ENCODE results near the gene AGFG1. TPM values are rescaled to one million over a fixed set of nuclear protein-coding genes. Genes with fewer than 3 reads are reported as not detected.
"Not testable (repeated sequence)": the region's sequence is repeated elsewhere in the genome, so short reads cannot be mapped to it uniquely, and the experiment has no call there.

Gene AGFG1
- polyA plus RNA-seq, 4 donors, result 65.6 to 83.0 (median 72.3) TPM

DNA sequence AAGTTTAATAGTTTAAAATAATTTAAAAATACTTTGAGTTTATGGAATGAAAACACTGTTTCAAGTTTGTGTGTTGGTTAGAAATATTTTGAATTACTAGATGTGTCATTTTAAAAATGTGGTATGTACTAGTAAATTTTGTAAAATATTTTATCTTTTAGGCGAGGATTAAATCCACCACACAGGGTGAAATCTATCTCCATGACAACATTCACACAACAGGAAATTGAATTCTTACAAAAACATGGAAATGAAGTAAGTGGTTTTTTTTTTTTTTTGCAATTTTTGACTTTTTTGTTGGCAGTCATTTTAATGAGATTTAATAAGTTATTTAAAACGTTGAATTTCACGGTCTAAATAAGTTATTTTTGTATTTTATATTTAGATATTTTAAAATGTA, 19.4 kb downstream of the AGFG1 start:
- no peak for DNase-seq (ENCODE audit: low read depth in 4 of 4, low spot score in 2 of 4)

DNA sequence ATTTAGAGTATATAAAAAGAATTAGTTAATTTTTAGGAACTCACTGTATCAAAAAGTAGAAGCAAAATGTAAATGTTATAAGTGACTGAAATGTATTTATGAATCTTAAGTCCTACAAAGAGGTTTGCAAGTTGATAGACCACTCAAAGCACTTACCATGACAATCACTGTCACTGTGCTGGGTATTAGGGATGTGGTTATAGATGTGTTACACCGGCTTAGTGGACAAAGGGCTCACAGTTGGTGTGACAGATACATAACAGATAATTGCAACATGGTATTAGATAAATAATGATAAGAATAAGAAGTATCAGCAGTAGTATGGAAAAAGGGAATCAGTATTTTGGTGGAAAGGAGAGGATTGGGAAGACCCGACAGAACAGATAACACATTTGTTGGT, 21.6 kb downstream of the AGFG1 start:
- no peak for DNase-seq (ENCODE audit: low read depth in 4 of 4, low spot score in 2 of 4)

- no peak for DNase-seq (ENCODE audit: low read depth in 4 of 4, low spot score in 2 of 4)
Measured at GRCh38 chr2:227497158-227497557, 25.2 kb downstream of the AGFG1 start.

DNA sequence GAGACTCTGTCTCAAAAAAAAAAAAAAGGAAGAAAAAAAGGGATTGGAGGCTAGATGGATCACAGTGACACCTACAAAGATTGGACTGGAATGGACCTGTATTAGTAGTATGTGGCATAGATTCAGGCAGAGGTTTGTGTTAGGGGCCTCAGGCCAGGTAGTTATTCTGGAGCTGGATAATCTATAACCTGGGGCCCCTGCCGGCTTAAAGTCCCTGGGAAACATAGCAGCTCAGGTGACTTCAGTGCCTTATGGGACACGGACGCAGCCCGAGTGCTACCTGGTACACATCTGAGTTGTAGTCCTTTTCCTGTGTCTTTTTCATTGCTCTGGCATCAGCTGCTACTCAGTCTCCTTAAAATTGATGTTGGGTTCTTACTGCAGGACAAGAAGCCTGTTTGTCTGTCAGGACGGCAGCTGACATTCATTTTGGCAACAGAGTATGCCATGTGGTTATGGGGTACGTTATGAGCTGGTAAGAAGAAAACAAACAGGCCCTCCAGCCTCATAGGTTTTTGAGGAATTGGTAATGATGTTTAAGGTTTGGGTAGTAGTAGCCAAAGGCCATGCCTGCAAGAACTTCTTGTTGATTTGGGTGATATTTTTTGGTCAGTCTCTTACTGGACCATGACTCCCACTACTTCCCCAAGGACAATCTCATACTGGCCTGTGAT, 27.8 kb downstream of the AGFG1 start:
- no peak for DNase-seq (ENCODE audit: low read depth in 4 of 4, low spot score in 2 of 4)

- DNase-seq (ENCODE audit: low read depth in 4 of 4, low spot score in 2 of 4), result no peak
Measured at GRCh38 chr2:227500301-227500630, 28.3 kb downstream of the AGFG1 start.

- no peak for DNase-seq (ENCODE audit: low read depth in 4 of 4, low spot score in 2 of 4)
Measured at GRCh38 chr2:227503433-227504406, 31.8 kb downstream of the AGFG1 start.

DNA sequence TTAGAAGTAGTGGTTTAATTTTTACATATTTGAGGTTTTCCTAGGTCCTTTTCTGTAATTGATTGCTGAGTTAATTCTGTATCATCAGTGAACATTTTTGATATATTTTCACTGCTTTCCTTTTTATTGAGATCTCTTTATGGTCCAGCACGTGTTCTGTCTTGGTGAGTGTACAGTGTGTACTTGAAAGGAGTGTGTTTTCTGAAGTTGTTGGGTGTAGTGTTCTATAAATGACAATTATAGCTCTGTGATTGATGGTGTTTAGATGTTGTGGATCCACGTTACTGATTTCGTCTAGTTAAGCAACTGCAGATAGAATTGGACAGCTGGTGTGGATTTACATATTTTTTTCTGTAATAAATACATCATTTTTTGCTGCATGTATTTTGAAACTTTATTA, 32.7 kb downstream of the AGFG1 start:
- no peak for DNase-seq (ENCODE audit: low read depth in 4 of 4, low spot score in 2 of 4)

DNA sequence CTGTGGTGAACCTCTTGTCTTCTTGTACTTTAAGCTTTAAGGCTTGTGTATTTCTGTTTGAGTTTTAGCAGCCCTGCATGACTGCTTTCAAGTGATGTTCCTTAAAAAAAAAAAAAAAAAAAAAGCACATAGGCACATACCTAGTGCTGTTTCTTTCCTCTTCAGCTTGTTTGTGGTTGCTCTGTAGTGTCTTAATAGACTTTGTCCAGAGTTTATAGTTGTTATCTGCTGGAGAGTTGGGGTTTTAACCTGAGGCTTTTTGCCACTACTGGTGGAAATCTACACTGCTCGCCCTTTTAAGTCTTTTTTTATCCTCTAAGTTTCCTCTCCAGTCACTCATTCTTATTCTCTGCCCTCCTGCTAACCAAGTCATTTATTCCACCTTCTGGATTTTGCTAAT, 34.5 kb downstream of the AGFG1 start:
- no peak for DNase-seq (ENCODE audit: low read depth in 4 of 4, low spot score in 2 of 4)

DNA sequence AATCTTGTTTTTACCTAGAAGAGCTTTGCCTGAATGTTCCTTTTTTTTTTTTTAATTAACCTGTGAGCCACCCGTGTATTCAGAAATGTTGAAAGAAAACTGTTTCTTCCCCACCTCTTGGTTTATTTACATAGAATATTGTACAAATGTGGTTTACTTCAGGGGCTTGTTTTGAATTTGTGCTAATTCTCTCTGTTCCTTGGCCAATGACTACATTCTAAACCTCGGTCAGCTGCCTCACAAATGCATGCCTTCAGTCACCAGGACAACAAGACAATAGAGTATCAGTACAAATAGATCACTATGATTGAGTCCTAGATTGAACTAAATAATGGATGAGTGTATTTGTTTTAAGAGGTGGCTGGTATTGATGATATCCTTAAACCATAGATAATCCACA, 36.0 kb downstream of the AGFG1 start:
- DNase-seq (ENCODE audit: low read depth in 4 of 4, low spot score in 2 of 4), result no peak

DNA sequence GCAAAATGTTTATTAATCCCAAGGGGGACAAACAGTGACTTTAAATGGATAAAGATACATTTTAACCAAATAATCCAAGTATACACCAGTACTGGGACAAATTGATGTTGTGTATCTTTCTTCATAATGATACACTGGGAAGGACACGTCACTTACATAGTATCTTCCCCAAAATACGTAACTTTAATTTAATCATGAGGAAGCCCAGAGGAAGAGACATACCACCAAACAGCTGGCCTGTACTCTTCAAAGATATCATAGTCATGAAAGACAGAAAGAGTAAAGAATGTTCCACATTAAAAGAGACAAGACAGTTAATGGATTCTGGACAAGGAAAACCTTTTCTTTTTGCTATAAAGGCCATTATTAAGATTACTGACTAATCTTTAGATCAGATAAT, 37.1 kb downstream of the AGFG1 start:
- DNase-seq (ENCODE audit: low read depth in 4 of 4, low spot score in 2 of 4), result no peak

DNA sequence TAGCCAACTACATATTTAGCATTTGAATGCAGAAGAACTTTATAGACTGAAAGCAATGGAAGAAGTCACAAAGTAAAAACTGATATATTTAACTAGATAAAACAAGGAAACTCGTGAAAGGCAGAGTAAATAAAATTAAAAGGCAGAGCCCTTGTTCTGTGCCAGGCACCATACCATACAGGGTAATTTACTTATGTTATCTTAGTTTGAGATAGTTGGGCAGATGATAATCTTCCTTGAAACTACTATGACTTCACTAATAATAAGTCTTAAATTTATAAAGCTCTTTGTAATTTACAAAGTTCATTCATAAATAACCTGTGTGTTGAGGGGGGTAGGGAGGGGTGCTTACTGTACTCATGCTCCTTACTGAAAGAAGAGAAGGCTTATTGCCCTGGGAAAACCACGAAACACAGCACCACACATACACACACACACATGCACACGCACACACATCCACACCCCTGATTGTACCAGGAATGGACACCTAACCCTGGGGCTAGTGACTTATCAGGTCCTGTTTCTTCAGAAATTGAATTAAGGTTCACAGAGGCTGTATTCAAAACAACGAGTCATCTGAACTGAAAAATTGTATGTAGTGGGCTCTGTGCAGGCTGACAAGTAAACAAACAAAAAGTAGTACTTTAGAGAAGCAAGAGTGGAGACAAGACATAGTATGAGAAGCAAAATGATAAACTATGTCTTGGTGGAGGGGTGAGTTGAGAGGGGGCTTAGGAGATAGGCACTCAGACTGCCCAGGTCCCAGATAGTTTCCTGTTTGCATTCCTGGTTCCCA, 38.1 kb downstream of the AGFG1 start:
- DNase-seq (ENCODE audit: low read depth in 4 of 4, low spot score in 2 of 4), result no peak

GRCh38 chr2:227510620-227510958, 38.6 kb downstream of the AGFG1 start:
- no peak for DNase-seq (ENCODE audit: low read depth in 4 of 4, low spot score in 2 of 4)

GRCh38 chr2:227511239-227511930, 39.4 kb downstream of the AGFG1 start:
- no peak for DNase-seq (ENCODE audit: low read depth in 4 of 4, low spot score in 2 of 4)

DNA sequence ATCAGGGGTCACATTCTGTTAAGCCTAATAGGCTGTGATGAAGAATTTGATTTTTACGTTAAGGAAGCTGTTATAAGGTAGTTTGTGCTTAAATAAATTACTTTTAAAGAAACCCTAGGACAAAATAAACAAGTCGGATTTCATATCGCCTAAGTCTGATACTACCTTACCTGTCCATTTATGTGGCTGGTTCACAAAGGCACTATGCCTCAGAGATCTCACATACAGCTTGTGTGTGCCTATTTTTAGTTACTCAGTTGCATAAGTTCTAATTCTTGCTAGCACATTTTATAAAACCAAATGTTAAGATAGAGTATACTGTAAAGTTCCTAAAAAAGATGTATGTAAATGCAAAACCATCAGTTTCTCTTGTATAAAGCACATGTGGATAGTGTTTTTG, 40.0 kb downstream of the AGFG1 start:
- no peak for DNase-seq (ENCODE audit: low read depth in 4 of 4, low spot score in 2 of 4)

DNA sequence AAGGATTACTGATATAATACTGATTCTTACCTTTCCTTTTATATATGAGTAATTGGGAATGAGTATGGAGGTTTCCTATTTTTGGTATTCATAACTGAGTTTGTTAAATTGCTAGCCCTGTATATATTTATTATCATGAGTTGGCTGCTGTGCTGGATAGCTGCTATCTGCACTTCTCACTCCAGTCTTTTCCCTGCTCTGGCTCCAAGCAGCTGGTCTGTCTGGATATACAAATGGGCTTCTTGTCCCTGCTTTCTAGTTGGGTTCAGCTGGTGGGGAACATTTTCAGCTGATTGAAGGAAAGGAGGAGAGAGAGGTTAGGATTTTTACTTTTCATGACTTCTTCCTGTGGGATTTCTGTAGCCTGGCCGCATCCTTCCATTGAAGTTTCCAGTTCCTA, 41.2 kb downstream of the AGFG1 start:
- DNase-seq (ENCODE audit: low read depth in 4 of 4, low spot score in 2 of 4), result no peak

DNA sequence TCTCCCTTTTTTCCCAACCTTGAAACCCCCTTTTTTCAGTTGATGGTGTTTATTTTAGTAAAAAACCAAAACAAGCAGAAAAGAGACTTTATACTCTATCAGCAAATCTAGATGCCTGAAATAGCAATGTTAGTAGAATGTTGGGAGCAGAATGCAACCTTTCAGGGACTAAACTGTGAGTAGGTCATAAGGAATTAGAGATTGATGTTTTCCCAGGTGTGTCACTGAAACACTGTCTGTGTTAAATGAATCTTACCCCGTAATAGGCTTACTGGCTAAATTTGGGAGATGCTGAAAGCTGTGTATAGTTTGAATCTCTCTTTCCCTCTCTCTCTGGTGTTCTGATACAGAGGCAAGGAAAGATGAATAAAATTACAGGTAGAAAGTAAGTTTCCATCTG, 43.8 kb downstream of the AGFG1 start:
- no peak for DNase-seq (ENCODE audit: low read depth in 4 of 4, low spot score in 2 of 4)

GRCh38 chr2:227517724-227518123, 45.8 kb downstream of the AGFG1 start:
- no peak for DNase-seq (ENCODE audit: low read depth in 4 of 4, low spot score in 2 of 4)

GRCh38 chr2:227518278-227518865, 46.4 kb downstream of the AGFG1 start:
- not testable (repeated sequence) for DNase-seq (ENCODE audit: low read depth in 4 of 4, low spot score in 2 of 4)

GRCh38 chr2:227521178-227521577, 49.2 kb downstream of the AGFG1 start:
- not testable (repeated sequence) for DNase-seq (ENCODE audit: low read depth in 4 of 4, low spot score in 2 of 4)

DNA sequence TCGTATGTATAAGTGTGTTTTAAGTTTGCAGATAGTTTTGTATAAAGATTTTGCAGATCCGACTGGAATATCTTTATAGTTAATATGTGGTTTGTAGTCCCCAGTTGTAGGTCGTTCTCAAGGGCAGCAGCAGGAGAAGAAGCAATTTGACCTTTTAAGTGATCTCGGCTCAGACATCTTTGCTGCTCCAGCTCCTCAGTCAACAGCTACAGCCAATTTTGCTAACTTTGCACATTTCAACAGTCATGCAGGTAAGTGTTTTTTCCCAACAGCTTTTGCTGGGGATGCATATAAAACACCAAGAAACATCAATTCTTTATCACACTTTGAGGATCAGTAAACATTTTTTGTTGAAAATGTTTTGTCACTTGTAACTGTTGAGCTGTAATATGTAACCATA, 52.7 kb downstream of the AGFG1 start:
- DNase-seq (ENCODE audit: low read depth in 4 of 4, low spot score in 2 of 4), result no peak
